Upper lobe of left lung (tissue), 6 donors: ENCODE data around the gene DLL3. TPM values are rescaled to one million over a fixed set of nuclear protein-coding genes. Genes with fewer than 3 reads are reported as not detected.
A peak's percentile ranks its signal among the peaks of the same experiment; 100 is the strongest.

Experiments used
- ATAC-seq, 2 donors: fragments of 200-7000 bp; cut with Tn5 transposase; one replicate each; pipeline ENCODE4 v1.9.1; 2022; ENCODE audit warnings: mild to moderate bottlenecking in 2 of 2, moderate library complexity in 2 of 2; ENCODE audit not compliant: low FRiP score in 2 of 2
- DNase-seq, 2 donors: peaks; one replicate each; pipeline ENCODE4 v3.0.0-alpha.2; 2019 to 2020
- H3K27ac ChIP-seq, 4 donors: fragments of 200-600 bp; sonication (generic); one replicate each; pipeline ENCODE4 v1.5.1; 2016 to 2019
- H3K27me3 ChIP-seq, 4 donors: fragments of 200-600 bp; sonication (generic); one replicate each; pipeline ENCODE4 v1.5.1; 2017 to 2019
- H3K36me3 ChIP-seq, 4 donors: fragments of 200-600 bp; sonication (generic); one replicate each; pipeline ENCODE4 v1.5.1; 2016 to 2019
- H3K4me1 ChIP-seq, 4 donors: fragments of 200-600 bp; sonication (generic); one replicate each; pipeline ENCODE4 v1.5.1; 2018 to 2019
- H3K4me3 ChIP-seq, 4 donors: fragments of 200-600 bp; sonication (generic); one replicate each; pipeline ENCODE4 v1.5.1; 2017 to 2019; ENCODE audit warnings: mild to moderate bottlenecking in 2 of 4, moderate library complexity in 1 of 4
- H3K9me3 ChIP-seq, 4 donors: fragments of 200-600 bp; sonication (generic); one replicate each; pipeline ENCODE4 v1.5.1; 2018 to 2019
- EP300 ChIP-seq, 4 donors: sonication (generic); formaldehyde crosslinking; IDR thresholded peaks; one replicate each; pipeline ENCODE4 v1.5.1; 2017; ENCODE audit warnings: antibody characterized with exemption in 4 of 4, control low read depth in 2 of 4
- POLR2A ChIP-seq, 4 donors: fragments of 450-650 bp; IDR thresholded peaks; one replicate each; pipeline ENCODE4 v1.5.1; 2016 to 2017; ENCODE audit warnings: antibody characterized with exemption in 4 of 4, mild to moderate bottlenecking in 2 of 4
- POLR2AphosphoS5 ChIP-seq, 2 donors: sonication (generic); formaldehyde crosslinking; IDR thresholded peaks; one replicate each; pipeline ENCODE4 v1.5.1; 2017; ENCODE audit warnings: antibody characterized with exemption in 2 of 2
- WGBS, 2 donors: methylation state at CpG; one replicate each; pipeline ENCODE4 v1.1.5; 2017 to 2018; 5-methylcytosine and 5-hydroxymethylcytosine counted together
- total RNA-seq, 6 donors: library from RNA; depleted of rRNA in 4 of 6; stranded (reverse); fragments of >200 nt in 4 of 6; gene quantifications; one replicate each; pipeline versions ENCODE4 v1.1.0 to v1.2.1, GENCODE V29; 2016 to 2021
- TF ChIP-seq, protein P1 (sequence below), 6 experiments: fragments of 450-650 bp in 4 of 6; fragments of 200-600 bp in 2 of 6; sonication (generic) in 2 of 6; IDR thresholded peaks; one replicate each; pipeline ENCODE4 v1.5.1; 2016 to 2019; ENCODE audit warnings: antibody characterized with exemption in 6 of 6
- donor health status: DM: no; HTN: no; CAD: no; lungs with moderate emphysema.
- donor health status: DM: no; HTN: yes; CAD: no; lungs with severe emphysema.

Gene DLL3
- total RNA-seq, 6 donors from 2014 or later = not detected

DNA sequence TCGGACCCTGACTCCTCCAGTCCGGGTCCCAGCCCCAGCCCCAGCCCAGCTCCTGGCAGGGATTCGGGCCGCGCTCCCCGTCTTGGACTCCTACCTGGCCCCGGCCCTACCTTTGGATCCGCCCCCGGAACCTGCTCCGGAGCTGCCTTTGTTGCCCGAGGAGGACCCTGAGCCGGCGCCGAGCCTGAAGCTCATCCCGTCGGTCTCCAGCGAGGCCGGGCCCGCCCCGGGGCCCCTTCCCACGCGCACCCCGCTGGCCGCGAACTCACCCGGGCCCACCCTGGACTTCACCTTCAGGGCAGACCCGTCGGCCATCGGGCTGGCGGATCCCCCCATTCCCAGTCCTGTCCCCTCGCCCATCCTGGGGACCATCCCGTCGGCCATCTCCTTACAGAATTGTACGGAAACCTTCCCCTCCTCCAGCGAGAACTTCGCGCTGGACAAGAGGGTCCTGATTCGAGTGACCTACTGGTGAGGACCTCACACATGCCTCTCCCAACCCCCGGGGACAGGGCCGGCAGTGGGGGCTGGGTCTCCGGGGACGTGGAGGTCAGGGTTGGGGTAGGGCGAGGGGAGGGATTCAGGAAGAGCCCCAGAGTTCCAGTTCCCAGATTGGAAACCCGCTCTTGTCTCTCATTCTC lies 16.9 kb downstream of the DLL3 start:
- DNase-seq (peak in 1 of 2 donors; percentile 81), ATAC-seq (peak in 1 of 2 donors; percentile 38)
- no peak overlapping the region for H3K27ac ChIP-seq
- peaks cover 0 to 29% (median 16%) of the 10 kb centered on the region in 4 donors for H3K27me3 ChIP-seq
- H3K4me3 ChIP-seq = peak overlapping the region in 3 of 4 donors; percentile 6 to 36 (median 19)
- WGBS, 2 donors = 3 to 4% methylated on average over 5 to 22 of the region's 44 CpGs
- peaks cover 9 to 18% (median 12%) of the 10 kb centered on the region in 4 donors for H3K4me1 ChIP-seq
- H3K9me3 ChIP-seq = no peaks in the 10 kb centered on the region
- H3K36me3 ChIP-seq = no peaks in the 10 kb centered on the region
- TF ChIP-seq, protein P1, sequence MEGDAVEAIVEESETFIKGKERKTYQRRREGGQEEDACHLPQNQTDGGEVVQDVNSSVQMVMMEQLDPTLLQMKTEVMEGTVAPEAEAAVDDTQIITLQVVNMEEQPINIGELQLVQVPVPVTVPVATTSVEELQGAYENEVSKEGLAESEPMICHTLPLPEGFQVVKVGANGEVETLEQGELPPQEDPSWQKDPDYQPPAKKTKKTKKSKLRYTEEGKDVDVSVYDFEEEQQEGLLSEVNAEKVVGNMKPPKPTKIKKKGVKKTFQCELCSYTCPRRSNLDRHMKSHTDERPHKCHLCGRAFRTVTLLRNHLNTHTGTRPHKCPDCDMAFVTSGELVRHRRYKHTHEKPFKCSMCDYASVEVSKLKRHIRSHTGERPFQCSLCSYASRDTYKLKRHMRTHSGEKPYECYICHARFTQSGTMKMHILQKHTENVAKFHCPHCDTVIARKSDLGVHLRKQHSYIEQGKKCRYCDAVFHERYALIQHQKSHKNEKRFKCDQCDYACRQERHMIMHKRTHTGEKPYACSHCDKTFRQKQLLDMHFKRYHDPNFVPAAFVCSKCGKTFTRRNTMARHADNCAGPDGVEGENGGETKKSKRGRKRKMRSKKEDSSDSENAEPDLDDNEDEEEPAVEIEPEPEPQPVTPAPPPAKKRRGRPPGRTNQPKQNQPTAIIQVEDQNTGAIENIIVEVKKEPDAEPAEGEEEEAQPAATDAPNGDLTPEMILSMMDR (IDR thresholded peaks at IDR 0.05) = no peak
- TF ChIP-seq EP300 (IDR thresholded peaks at IDR 0.05) (no peak), POLR2AphosphoS5 (IDR thresholded peaks at IDR 0.05) (no peak), POLR2A (IDR thresholded peaks at IDR 0.05) (no peak)

- Histone ChIP-seq H3K4me3 (no peak overlapping the region), H3K9me3 (no peaks in the 10 kb centered on the region), H3K36me3 (no peaks in the 10 kb centered on the region), H3K27ac (no peak overlapping the region), H3K4me1 (peaks cover 9 to 18% (median 12%) of the 10 kb centered on the region in 4 donors), H3K27me3 (peaks cover 0 to 29% (median 16%) of the 10 kb centered on the region in 4 donors)
- 41 to 50% methylated on average over 6 of the region's 6 CpGs for WGBS, 2 donors
- TF ChIP-seq POLR2AphosphoS5 (IDR thresholded peaks at IDR 0.05) = no peak
- no peak for DNase-seq
- peak in 1 of 2 donors; percentile 15 for ATAC-seq
Observed at GRCh38 chr19:39516270-39516669, 17.5 kb downstream of the DLL3 start.

DNA sequence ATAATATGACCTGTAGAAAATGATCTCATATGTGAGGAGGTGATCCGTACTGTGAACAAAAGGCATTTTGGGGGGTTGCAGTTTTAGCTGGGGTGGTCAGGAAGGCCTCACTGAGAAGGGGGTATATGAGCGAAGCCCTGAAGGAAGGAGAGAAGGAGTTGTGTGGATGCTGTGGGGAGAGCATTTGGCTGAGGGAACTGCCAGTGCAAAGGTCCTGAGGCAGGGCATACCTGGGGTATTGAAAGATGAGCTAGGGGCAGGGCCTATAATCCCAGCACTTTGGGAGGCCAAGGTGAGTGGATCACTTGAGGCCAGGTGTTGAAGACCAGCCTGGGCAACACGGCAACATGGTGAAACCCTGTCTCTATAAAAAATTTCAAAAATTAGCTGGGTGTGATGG lies 18.7 kb downstream of the DLL3 start:
- no peak overlapping the region for H3K27ac ChIP-seq
- peaks cover 0 to 29% (median 16%) of the 10 kb centered on the region in 4 donors for H3K27me3 ChIP-seq
- no peak for ATAC-seq
- peaks cover 9 to 18% (median 12%) of the 10 kb centered on the region in 4 donors for H3K4me1 ChIP-seq
- TF ChIP-seq EP300 (IDR thresholded peaks at IDR 0.05) = no peak
- TF ChIP-seq, protein P1 (IDR thresholded peaks at IDR 0.05) = no peak
- TF ChIP-seq POLR2AphosphoS5 (IDR thresholded peaks at IDR 0.05) = no peak
- TF ChIP-seq POLR2A (IDR thresholded peaks at IDR 0.05) = no peak
- WGBS, 2 donors = 79 to 87% methylated on average over 3 of the region's 3 CpGs
- no peaks in the 10 kb centered on the region for H3K9me3 ChIP-seq
- no peak for DNase-seq
- no peak overlapping the region for H3K4me3 ChIP-seq
- no peaks in the 10 kb centered on the region for H3K36me3 ChIP-seq

GRCh38 chr19:39518458-39518857 lies 19.7 kb downstream of the DLL3 start:
- WGBS, 2 donors = 57 to 62% methylated on average over 5 of the region's 5 CpGs
- TF ChIP-seq EP300 (IDR thresholded peaks at IDR 0.05) (no peak), POLR2A (IDR thresholded peaks at IDR 0.05) (no peak), POLR2AphosphoS5 (IDR thresholded peaks at IDR 0.05) (no peak)
- TF ChIP-seq, protein P1 (IDR thresholded peaks at IDR 0.05) = no peak
- Histone ChIP-seq H3K4me1 (peaks cover 9 to 18% (median 12%) of the 10 kb centered on the region in 4 donors), H3K4me3 (no peak overlapping the region), H3K36me3 (no peaks in the 10 kb centered on the region), H3K27ac (no peak overlapping the region), H3K27me3 (peaks cover 0 to 29% (median 16%) of the 10 kb centered on the region in 4 donors), H3K9me3 (no peaks in the 10 kb centered on the region)
- DNase-seq = no peak
- no peak for ATAC-seq

GRCh38 chr19:39518975-39519374 lies 20.2 kb downstream of the DLL3 start:
- no peaks in the 10 kb centered on the region for H3K36me3 ChIP-seq
- DNase-seq (no peak), ATAC-seq (no peak)
- peaks cover 9 to 18% (median 12%) of the 10 kb centered on the region in 4 donors for H3K4me1 ChIP-seq
- no peaks in the 10 kb centered on the region for H3K9me3 ChIP-seq
- no peak overlapping the region for H3K27ac ChIP-seq
- peaks cover 0 to 25% (median 16%) of the 10 kb centered on the region in 4 donors for H3K27me3 ChIP-seq
- H3K4me3 ChIP-seq = no peak overlapping the region
- TF ChIP-seq EP300 (IDR thresholded peaks at IDR 0.05) = no peak
- TF ChIP-seq POLR2AphosphoS5 (IDR thresholded peaks at IDR 0.05) = no peak
- no peak for TF ChIP-seq POLR2A (IDR thresholded peaks at IDR 0.05)
- TF ChIP-seq, protein P1 (IDR thresholded peaks at IDR 0.05) = no peak
- 61 to 72% methylated on average over 9 of the region's 9 CpGs for WGBS, 2 donors
